GM12892 (cell line): ENCODE data around the gene DCP1B.

ENCODE experiments used
- POLR2A ChIP-seq: IDR thresholded peaks from 2 replicates; pipeline ENCODE4 v1.6.1; 2011; ENCODE audit warnings: low read depth, low read length, control low read depth
- TAF1 ChIP-seq: IDR thresholded peaks from 2 replicates; pipeline ENCODE4 v1.6.1; 2011; ENCODE audit warnings: low read depth, mild to moderate bottlenecking, control low read depth, low read length, borderline replicate concordance

DNA sequence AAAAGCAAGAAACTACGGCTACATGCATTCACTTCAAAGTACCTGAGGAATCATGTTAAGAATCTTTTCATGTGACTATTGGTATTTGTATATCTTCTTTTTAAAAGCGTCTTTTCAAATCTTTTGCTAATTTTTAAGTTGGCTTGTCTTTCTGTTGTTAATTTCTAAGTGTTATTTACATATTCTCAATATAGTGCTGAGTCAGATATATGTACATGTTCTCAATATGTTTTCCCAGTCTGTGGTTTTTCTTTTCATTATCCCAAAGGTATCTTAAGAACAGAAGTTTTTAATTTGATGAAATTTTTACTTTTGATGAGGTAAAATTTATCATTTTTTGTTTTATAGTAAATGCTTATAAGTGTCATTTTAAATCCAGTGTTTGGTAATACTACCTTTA is 24.0 kb downstream of the DCP1B start:
- no peak for TF ChIP-seq TAF1
- TF ChIP-seq POLR2A, result no peak
